WERI-Rb-1 (cell line): ENCODE measurements around the gene ENOX1.
A peak's percentile ranks its signal among the peaks of the same experiment; 100 is the strongest.

Experiments
- DNase-seq: peaks from one replicate; pipeline ENCODE4 v3.0.0-alpha.2; 2020
- H3K27ac ChIP-seq: fragments of 250-450 bp; sonication (Bioruptor Pico); 2 replicates; pipeline ENCODE4 v1.5.1; 2020; ENCODE audit warnings: mild to moderate bottlenecking, moderate library complexity
- H3K27me3 ChIP-seq: fragments of 250-450 bp; sonication (Bioruptor Pico); 2 replicates; pipeline ENCODE4 v1.5.1; 2021; ENCODE audit warnings: mild to moderate bottlenecking, low read depth, moderate library complexity; ENCODE audit not compliant: insufficient read depth, severe bottlenecking
- H3K36me3 ChIP-seq: fragments of 250-450 bp; sonication (Bioruptor Pico); 2 replicates; pipeline ENCODE4 v1.5.1; 2020; ENCODE audit warnings: mild to moderate bottlenecking, moderate library complexity
- H3K4me3 ChIP-seq: 2 replicates; pipeline ENCODE4 v1.5.1; 2011; ENCODE audit warnings: low read depth, mild to moderate bottlenecking, control low read depth, low read length
- H3K9me3 ChIP-seq: fragments of 250-450 bp; sonication (Bioruptor Pico); 2 replicates; pipeline ENCODE4 v1.5.1; 2021; ENCODE audit warnings: mild to moderate bottlenecking, moderate library complexity; ENCODE audit not compliant: severe bottlenecking
- TF ChIP-seq, protein P1 (sequence below): IDR thresholded peaks from 2 replicates; pipeline ENCODE4 v1.5.1; 2011; ENCODE audit warnings: low read depth, mild to moderate bottlenecking, control low read depth, inconsistent platforms, low read length

The ENOX1 gene

DNA sequence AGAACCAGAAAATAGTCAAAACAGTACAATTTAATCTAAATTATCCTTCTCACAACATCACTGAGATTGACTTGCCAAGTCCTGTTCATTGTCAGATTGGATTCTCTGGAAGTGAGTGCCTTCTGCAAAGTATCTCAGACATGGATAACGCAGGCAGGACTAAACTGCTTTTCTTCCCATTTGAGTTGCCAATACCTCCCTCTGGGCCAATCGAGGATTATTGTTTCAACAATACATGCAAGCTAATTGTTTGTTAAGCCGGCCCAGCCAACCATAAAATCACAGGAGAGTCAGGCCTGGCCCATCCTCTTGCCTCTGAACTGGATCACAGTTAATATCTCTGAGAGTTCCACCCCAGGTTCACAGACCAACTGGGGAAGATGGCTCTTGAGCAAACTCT lies 240.0 kb downstream of the ENOX1 start:
- no peak overlapping the region for H3K27ac ChIP-seq
- no peaks in the 10 kb centered on the region for H3K27me3 ChIP-seq
- TF ChIP-seq, protein P1, sequence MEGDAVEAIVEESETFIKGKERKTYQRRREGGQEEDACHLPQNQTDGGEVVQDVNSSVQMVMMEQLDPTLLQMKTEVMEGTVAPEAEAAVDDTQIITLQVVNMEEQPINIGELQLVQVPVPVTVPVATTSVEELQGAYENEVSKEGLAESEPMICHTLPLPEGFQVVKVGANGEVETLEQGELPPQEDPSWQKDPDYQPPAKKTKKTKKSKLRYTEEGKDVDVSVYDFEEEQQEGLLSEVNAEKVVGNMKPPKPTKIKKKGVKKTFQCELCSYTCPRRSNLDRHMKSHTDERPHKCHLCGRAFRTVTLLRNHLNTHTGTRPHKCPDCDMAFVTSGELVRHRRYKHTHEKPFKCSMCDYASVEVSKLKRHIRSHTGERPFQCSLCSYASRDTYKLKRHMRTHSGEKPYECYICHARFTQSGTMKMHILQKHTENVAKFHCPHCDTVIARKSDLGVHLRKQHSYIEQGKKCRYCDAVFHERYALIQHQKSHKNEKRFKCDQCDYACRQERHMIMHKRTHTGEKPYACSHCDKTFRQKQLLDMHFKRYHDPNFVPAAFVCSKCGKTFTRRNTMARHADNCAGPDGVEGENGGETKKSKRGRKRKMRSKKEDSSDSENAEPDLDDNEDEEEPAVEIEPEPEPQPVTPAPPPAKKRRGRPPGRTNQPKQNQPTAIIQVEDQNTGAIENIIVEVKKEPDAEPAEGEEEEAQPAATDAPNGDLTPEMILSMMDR, result no peak
- peak; percentile 47 for DNase-seq
- no peaks in the 10 kb centered on the region for H3K9me3 ChIP-seq
- H3K36me3 ChIP-seq, result no peaks in the 10 kb centered on the region
- no peak overlapping the region for H3K4me3 ChIP-seq

DNA sequence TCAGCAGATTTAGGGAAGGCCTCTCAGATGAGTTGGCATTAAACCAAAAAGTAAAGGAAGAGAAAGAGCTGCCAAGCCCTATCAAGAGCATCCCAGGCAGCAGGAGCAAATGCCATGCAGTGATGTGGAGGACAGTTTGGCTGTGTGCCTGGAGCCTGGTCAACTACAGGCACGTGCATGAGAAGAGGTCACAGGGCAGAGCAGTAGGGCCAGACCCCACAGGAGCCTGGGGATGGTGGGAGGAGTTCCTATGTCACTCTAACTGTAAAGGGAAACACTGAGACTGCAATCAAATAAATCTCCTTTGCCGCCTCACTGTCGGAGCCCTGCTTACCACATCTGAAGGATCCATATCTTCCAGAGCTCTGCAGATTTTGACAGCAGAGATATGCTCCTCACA lies 240.5 kb downstream of the ENOX1 start:
- H3K4me3 ChIP-seq, result no peak overlapping the region
- no peaks in the 10 kb centered on the region for H3K9me3 ChIP-seq
- no peaks in the 10 kb centered on the region for H3K27me3 ChIP-seq
- no peak for DNase-seq
- TF ChIP-seq, protein P1, result no peak
- no peaks in the 10 kb centered on the region for H3K36me3 ChIP-seq
- H3K27ac ChIP-seq, result no peak overlapping the region

DNA sequence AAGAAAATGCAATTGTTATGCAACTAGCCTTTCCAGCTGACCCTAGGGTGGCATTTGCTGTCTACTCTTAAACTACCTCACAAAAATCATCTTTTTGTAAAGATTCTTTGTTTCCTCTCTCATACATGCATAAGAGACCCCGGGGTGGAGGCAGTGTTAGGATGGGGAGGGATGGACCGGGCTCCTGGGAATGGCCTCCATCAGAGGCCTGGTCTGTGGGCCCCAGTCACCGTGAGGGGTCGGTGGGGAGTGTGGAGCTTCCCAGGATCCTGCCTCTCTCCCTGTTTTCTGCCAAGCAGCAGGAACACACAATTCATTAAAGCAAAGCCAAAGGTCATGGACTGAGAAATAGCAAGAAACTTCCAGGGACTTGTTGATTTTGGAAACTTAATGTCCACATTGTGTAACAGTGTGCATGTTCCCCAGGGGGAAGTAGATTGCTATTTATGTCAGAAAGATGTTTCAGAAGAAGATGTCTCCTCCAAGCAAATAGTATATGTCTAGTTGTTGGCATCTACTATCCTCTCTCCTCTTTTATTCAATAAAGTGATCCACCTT lies 241.4 kb downstream of the ENOX1 start:
- H3K9me3 ChIP-seq, result no peaks in the 10 kb centered on the region
- TF ChIP-seq, protein P1, result no peak
- no peak overlapping the region for H3K4me3 ChIP-seq
- no peak for DNase-seq
- H3K36me3 ChIP-seq, result no peaks in the 10 kb centered on the region
- no peak overlapping the region for H3K27ac ChIP-seq
- no peaks in the 10 kb centered on the region for H3K27me3 ChIP-seq

DNA sequence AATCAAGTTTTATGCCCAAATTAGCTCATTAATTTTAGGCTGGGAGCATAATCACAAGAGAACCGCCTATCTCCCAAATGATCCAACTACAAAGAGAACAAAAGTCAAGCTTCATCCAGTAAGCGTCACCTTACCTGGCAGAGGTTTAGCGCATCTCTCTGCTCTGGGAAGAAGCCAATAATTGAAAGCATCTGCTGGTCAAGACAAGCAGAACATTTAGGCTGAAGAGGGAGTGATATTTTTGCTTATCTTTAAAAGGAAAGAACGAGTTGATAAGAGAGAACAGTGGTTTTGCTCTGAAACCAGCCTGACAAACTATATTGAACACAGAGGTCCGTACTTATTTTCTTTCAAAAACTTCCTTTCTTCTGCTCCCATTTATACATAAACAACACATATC lies 242.1 kb downstream of the ENOX1 start:
- DNase-seq, result no peak
- H3K36me3 ChIP-seq, result no peaks in the 10 kb centered on the region
- TF ChIP-seq, protein P1, result no peak
- no peak overlapping the region for H3K27ac ChIP-seq
- H3K27me3 ChIP-seq, result no peaks in the 10 kb centered on the region
- no peaks in the 10 kb centered on the region for H3K9me3 ChIP-seq
- H3K4me3 ChIP-seq, result no peak overlapping the region

DNA sequence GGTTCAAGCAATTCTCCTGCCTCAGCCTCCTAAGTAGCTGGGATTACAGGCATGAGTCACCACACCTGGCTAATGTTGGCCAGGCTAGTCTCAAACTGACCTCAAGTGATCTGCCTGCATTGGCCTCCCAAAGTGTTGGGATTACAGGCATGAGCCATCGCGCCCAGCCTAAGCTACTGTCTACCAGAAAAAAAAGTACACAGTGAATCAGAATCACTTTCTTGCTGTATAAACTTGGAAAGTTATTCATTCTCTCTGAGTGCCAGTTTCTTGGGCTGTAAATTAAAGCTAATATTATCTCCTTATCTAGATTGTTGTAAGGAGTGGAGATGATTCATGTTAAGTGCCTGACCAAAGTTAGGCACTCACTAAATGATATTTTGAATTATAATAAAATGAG lies 242.8 kb downstream of the ENOX1 start:
- Histone ChIP-seq H3K27me3 (no peaks in the 10 kb centered on the region), H3K27ac (no peak overlapping the region), H3K36me3 (no peaks in the 10 kb centered on the region), H3K9me3 (no peaks in the 10 kb centered on the region), H3K4me3 (no peak overlapping the region)
- TF ChIP-seq, protein P1, result no peak
- DNase-seq, result peak; percentile 39

DNA sequence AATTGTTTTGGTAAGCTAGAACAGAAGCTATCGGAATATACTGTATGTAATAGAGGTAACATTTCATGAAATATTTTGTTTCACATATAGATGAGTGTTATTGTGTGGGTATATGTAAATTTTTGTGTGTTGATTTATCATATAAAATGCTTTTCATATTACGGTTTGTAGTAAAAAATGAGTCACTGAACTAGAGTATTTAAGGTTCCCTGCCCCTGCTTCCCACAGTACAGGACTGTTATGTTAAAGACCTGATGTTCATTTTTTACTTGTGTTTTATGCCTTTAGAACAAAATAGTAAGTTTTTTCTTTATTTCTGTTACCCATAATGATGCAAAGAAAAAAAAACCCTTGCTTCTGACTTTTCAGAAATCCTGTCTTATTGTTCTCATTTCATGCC lies 243.4 kb downstream of the ENOX1 start:
- Histone ChIP-seq H3K36me3 (no peaks in the 10 kb centered on the region), H3K27me3 (no peaks in the 10 kb centered on the region), H3K4me3 (no peak overlapping the region), H3K9me3 (no peaks in the 10 kb centered on the region), H3K27ac (no peak overlapping the region)
- TF ChIP-seq, protein P1, result no peak
- no peak for DNase-seq
